Body of pancreas (tissue), 4 donors: Measurements from ENCODE around the gene LDLRAD4. TPM values are rescaled to one million over a fixed set of nuclear protein-coding genes. Genes with fewer than 3 reads are reported as not detected.

Experiments used
- ATAC-seq: fragments of 150-250 bp; one replicate; pipeline ENCODE4 v1.9.1; 2016
- DNase-seq, 4 donors: peaks; one replicate each; pipeline ENCODE4 v3.0.0-alpha.2; 2019
- H3K27ac ChIP-seq, 4 donors: fragments of 200-600 bp; sonication (generic); 1 replicate in 3 of 4; 2 replicates in 1 of 4; pipeline versions ENCODE4 v1.5.1 to v1.6.1; 2016 to 2019; ENCODE audit warnings: mild to moderate bottlenecking in 1 of 4, mixed read lengths in 1 of 4, moderate library complexity in 1 of 4
- H3K27me3 ChIP-seq, 2 donors: fragments of 200-600 bp; sonication (generic); one replicate each; pipeline ENCODE4 v1.6.0; 2016; ENCODE audit warnings: mild to moderate bottlenecking in 1 of 2
- H3K36me3 ChIP-seq, 2 donors: fragments of 200-600 bp; sonication (generic); replicated peaks in 1 of 2; 2 replicates each; pipeline ENCODE4 v1.5.1; 2016; ENCODE audit warnings: low read depth in 2 of 2; ENCODE audit not compliant: insufficient read depth in 1 of 2
- H3K4me1 ChIP-seq: fragments of 200-600 bp; sonication (generic); one replicate; pipeline ENCODE4 v1.6.0; 2016
- H3K4me3 ChIP-seq, 2 donors: fragments of 200-600 bp; sonication (generic); 1 replicate in 1 of 2; 2 replicates in 1 of 2; pipeline ENCODE4 v1.5.1; 2016 to 2019
- H3K9me3 ChIP-seq, 3 donors: fragments of 200-600 bp; sonication (generic); 1 replicate in 2 of 3; 2 replicates in 1 of 3; pipeline ENCODE4 v1.5.1; 2016
- CTCF ChIP-seq, 7 experiments: fragments of 450-650 bp in 4 of 7; fragments of 200-600 bp in 3 of 7; sonication (generic) in 3 of 7; IDR thresholded peaks; one replicate each; pipeline ENCODE4 v1.5.1; 2016 to 2019; ENCODE audit warnings: antibody characterized with exemption in 7 of 7
- POLR2A ChIP-seq, 3 donors: fragments of 450-650 bp; IDR thresholded peaks; one replicate each; pipeline ENCODE4 v1.6.1; 2016; ENCODE audit warnings: antibody characterized with exemption in 3 of 3, mild to moderate bottlenecking in 2 of 3
- WGBS, 2 donors: methylation state at CpG; one replicate each; pipeline ENCODE4 v1.1.5; 2017; 5-methylcytosine and 5-hydroxymethylcytosine counted together
- intact Hi-C: fragments of 100-400 bp; cut with DNase I; formaldehyde crosslinking; loops from one replicate; pipeline ENCODE4 v1.15.1; 2023
- total RNA-seq, 2 donors: library from RNA; depleted of rRNA; stranded (reverse); fragments of >200 nt; gene quantifications; one replicate each; pipeline ENCODE4 v1.1.0, GENCODE V29; 2016

Gene LDLRAD4
- total RNA-seq, 2 donors from 2014 or later, result 8.6 to 35.9 TPM

DNA sequence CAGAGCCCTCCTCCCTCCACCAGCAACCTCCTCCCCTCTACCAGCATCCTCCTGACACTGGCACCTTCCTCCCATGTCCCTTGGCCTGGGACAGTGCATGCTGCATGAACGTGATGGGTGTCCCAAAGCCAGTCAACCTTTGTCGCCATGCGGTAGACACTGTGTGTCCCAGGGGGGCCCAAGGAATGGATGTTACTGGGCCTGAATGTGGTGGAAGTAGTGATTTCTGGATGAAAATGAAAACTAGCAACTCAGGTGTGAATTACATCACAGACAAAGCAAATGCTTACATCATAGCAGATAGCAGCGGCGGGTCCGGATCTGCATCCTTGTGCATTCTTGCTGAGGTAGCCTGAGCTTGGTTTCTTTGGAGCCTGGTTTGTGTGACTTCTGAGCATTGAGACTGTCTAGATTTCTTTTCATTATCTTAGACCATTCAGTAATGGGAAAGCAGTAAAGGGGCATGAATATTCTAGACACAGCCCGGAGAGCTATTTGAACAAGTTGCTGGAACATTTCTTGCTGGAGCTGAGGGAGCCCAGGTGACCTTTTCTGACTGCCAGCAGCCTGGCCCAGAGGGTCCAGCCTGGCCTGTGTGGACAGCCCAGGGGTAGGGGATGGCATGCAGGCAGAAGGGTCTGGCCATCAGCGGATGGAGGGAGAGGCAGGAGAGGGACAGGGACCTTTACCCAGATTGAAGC, 407.4 kb downstream of the LDLRAD4 start:
- no peak overlapping the region for H3K4me3 ChIP-seq
- H3K27ac ChIP-seq, result no peak overlapping the region
- intact Hi-C loops, result no loop called here
- no peaks in the 10 kb centered on the region for H3K36me3 ChIP-seq
- no peaks in the 10 kb centered on the region for H3K4me1 ChIP-seq
- DNase-seq, result no peak
- H3K9me3 ChIP-seq, result no peaks in the 10 kb centered on the region
- ATAC-seq, result no peak
- 88% methylated on average over 8 of the region's 8 CpGs for WGBS, 2 donors
- no peaks in the 10 kb centered on the region for H3K27me3 ChIP-seq
- TF ChIP-seq CTCF (IDR thresholded peaks at IDR 0.05) (no peak), POLR2A (IDR thresholded peaks at IDR 0.05) (no peak)

DNA sequence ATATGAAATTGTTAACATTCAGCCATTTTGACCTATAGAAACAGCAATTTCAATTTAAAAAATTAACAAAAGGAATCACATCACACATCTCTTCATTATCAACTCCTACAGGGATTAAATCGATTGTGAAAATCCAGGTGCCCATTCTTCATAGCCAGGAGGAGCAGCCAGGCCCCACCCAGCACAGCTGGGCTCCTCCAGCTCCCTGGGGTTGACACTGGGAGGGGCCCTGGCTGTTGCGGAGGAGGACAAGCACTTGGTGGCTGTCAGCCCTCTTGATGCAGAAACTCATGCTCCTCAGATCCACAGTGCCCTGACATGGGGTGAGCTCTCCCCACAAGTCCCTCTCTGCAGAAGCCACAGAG, 408.0 kb downstream of the LDLRAD4 start:
- DNase-seq (no peak), ATAC-seq (no peak)
- H3K4me3 ChIP-seq, result no peak overlapping the region
- H3K9me3 ChIP-seq, result no peaks in the 10 kb centered on the region
- H3K36me3 ChIP-seq, result no peaks in the 10 kb centered on the region
- H3K4me1 ChIP-seq, result no peaks in the 10 kb centered on the region
- H3K27ac ChIP-seq, result no peak overlapping the region
- intact Hi-C loops, result no loop called here
- H3K27me3 ChIP-seq, result no peaks in the 10 kb centered on the region
- WGBS, 2 donors, result 47 to 66% methylated on average over 1 to 2 of the region's 2 CpGs
- no peak for TF ChIP-seq CTCF (IDR thresholded peaks at IDR 0.05)
- TF ChIP-seq POLR2A (IDR thresholded peaks at IDR 0.05), result no peak

DNA sequence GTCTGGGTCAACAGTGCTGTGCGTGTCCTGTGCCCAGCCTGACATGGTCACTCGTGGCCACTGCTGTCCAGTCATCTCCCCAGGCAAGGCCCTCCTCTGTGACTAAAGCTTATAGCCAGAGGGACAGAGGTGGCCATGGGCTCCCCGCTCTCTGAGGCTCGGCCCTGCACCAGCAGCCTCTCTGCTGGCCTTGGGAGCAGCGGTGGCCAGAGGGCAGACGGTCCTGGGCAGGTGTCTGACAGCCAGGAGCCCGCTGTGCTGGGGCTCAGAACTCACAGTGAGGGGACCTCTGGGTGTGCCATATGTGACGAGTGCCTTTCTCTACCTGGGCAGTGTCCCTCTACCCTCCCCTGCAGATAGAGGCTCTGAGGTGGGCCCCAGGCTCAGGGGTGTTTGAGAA, 409.1 kb downstream of the LDLRAD4 start:
- DNase-seq, result no peak

GRCh38 chr18:13628211-13628610, 409.7 kb downstream of the LDLRAD4 start:
- Histone ChIP-seq H3K27ac (no peak overlapping the region), H3K27me3 (no peaks in the 10 kb centered on the region), H3K9me3 (no peaks in the 10 kb centered on the region), H3K4me1 (no peaks in the 10 kb centered on the region), H3K36me3 (no peaks in the 10 kb centered on the region), H3K4me3 (no peak overlapping the region)
- TF ChIP-seq CTCF (IDR thresholded peaks at IDR 0.05) (no peak), POLR2A (IDR thresholded peaks at IDR 0.05) (no peak)
- 79 to 85% methylated on average over 7 to 9 of the region's 9 CpGs for WGBS, 2 donors
- DNase-seq (no peak), ATAC-seq (no peak)
- intact Hi-C loops, result no loop called here

More for the DNA sequence above, 409.1 kb downstream of the LDLRAD4 start:
- Histone ChIP-seq H3K27ac (no peak overlapping the region), H3K27me3 (no peaks in the 10 kb centered on the region), H3K36me3 (no peaks in the 10 kb centered on the region), H3K9me3 (no peaks in the 10 kb centered on the region), H3K4me3 (no peak overlapping the region), H3K4me1 (no peaks in the 10 kb centered on the region)
- 66 to 86% methylated on average over 5 to 8 of the region's 8 CpGs for WGBS, 2 donors
- no peak for TF ChIP-seq CTCF (IDR thresholded peaks at IDR 0.05)
- no peak for TF ChIP-seq POLR2A (IDR thresholded peaks at IDR 0.05)
- intact Hi-C loops, result no loop called here
- ATAC-seq, result no peak
